Stimulated activated CD8-positive, alpha-beta memory T cell treated with anti-CD3 and anti-CD28 coated beads, Interleukin-4, amount 100 ng/mL, for 48 hours (primary cell): Measurements from ENCODE around the gene ACTL7A.
"Not testable (repeated sequence)": the region's sequence is repeated elsewhere in the genome, so short reads cannot be mapped to it uniquely, and the experiment has no call there.

Experiments used
- DNase-seq: peaks from one replicate; pipeline ENCODE4 v3.0.0-alpha.2; 2020

ACTL7A gene

GRCh38 chr9:108861997-108862396 lies at the start of gene ACTL7A:
Gene ACTL7A, plus strand, starts transcription at chr9:108862266. Its CDS starts 57 bp downstream, at chr9:108862323.
- DNase-seq = no peak

- DNase-seq = no peak
These were observed 49.6 kb upstream of the ACTL7A start for GRCh38 chr9:108812396-108813025.

GRCh38 chr9:108813951-108814601 lies 48.0 kb upstream of the ACTL7A start:
- DNase-seq = no peak

GRCh38 chr9:108815156-108815555 lies 46.9 kb upstream of the ACTL7A start:
- DNase-seq = no peak

- DNase-seq = no peak
These were observed 46.0 kb upstream of the ACTL7A start for GRCh38 chr9:108816037-108816436.

- DNase-seq = no peak
These were observed 38.2 kb upstream of the ACTL7A start for GRCh38 chr9:108823829-108824228.

- no peak for DNase-seq
These were observed 31.8 kb upstream of the ACTL7A start for GRCh38 chr9:108830272-108830671.

GRCh38 chr9:108831496-108832178 lies 30.4 kb upstream of the ACTL7A start:
- no peak for DNase-seq

GRCh38 chr9:108832179-108832500 lies 29.9 kb upstream of the ACTL7A start:
- no peak for DNase-seq

- no peak for DNase-seq
These were observed 27.0 kb upstream of the ACTL7A start for GRCh38 chr9:108834959-108835665.

GRCh38 chr9:108835831-108836230 lies 26.2 kb upstream of the ACTL7A start:
- no peak for DNase-seq

- DNase-seq = no peak
These were observed 25.7 kb upstream of the ACTL7A start for GRCh38 chr9:108836319-108836718.

GRCh38 chr9:108836781-108837180 lies 25.3 kb upstream of the ACTL7A start:
- DNase-seq = no peak

GRCh38 chr9:108837530-108837929 lies 24.5 kb upstream of the ACTL7A start:
- no peak for DNase-seq

GRCh38 chr9:108838017-108838416 lies 24.0 kb upstream of the ACTL7A start:
- DNase-seq = no peak

GRCh38 chr9:108839561-108839960 lies 22.5 kb upstream of the ACTL7A start:
- not testable (repeated sequence) for DNase-seq

GRCh38 chr9:108842610-108843295 lies 19.3 kb upstream of the ACTL7A start:
- peak; percentile 26 for DNase-seq

- DNase-seq = no peak
These were observed 17.7 kb upstream of the ACTL7A start for GRCh38 chr9:108844391-108844790.

GRCh38 chr9:108844856-108845255 lies 17.2 kb upstream of the ACTL7A start:
- no peak for DNase-seq

- DNase-seq = no peak
These were observed 16.6 kb upstream of the ACTL7A start for GRCh38 chr9:108845507-108845906.

- no peak for DNase-seq
These were observed 16.1 kb upstream of the ACTL7A start for GRCh38 chr9:108845947-108846346.

GRCh38 chr9:108848296-108848695 lies 13.8 kb upstream of the ACTL7A start:
- DNase-seq = not testable (repeated sequence)

- DNase-seq = no peak
These were observed 11.7 kb upstream of the ACTL7A start for GRCh38 chr9:108850293-108850897.
